K562 (cell line): Measurements from ENCODE around the gene TSPOAP1.

Source experiments
- HDAC1 ChIP-seq, 2 experiments: fragments of 450-650 bp; IDR thresholded peaks; 2 replicates each; pipeline ENCODE4 v1.6.1; 2016 to 2017; ENCODE audit warnings: inconsistent platforms in 1 of 2, mild to moderate bottlenecking in 1 of 2, moderate library complexity in 1 of 2
- POLR2AphosphoS5 ChIP-seq: IDR thresholded peaks from 2 replicates; pipeline ENCODE4 v1.6.1; 2011; ENCODE audit warnings: mild to moderate bottlenecking, low read depth, low read length, moderate library complexity; ENCODE audit not compliant: control insufficient read depth, insufficient read depth
- ZZZ3 ChIP-seq: fragments of 450-650 bp; IDR thresholded peaks from 2 replicates; pipeline ENCODE4 v1.6.1; 2016; ENCODE audit warnings: antibody characterized with exemption, mild to moderate bottlenecking, moderate library complexity
- TF ChIP-seq, protein P1 (sequence below): sonication (generic); formaldehyde crosslinking; IDR thresholded peaks from 2 replicates; pipeline ENCODE4 v1.5.0; 2020; ENCODE audit warnings: missing genetic modification reagents
- TF ChIP-seq, protein P2 (sequence below), 3 experiments: IDR thresholded peaks in 2 of 3; conservative IDR thresholded peaks in 1 of 3; 2 replicates each; pipeline ENCODE4 v1.5.1; 2011 to 2012; ENCODE audit warnings: low read length in 3 of 3, mild to moderate bottlenecking in 3 of 3, control low read depth in 2 of 3, improper control_type of control experiment in 1 of 3, inconsistent platforms in 1 of 3, low read depth in 1 of 3, mixed read lengths in 1 of 3, moderate library complexity in 1 of 3; ENCODE audit not compliant: insufficient read depth in 2 of 3

DNA sequence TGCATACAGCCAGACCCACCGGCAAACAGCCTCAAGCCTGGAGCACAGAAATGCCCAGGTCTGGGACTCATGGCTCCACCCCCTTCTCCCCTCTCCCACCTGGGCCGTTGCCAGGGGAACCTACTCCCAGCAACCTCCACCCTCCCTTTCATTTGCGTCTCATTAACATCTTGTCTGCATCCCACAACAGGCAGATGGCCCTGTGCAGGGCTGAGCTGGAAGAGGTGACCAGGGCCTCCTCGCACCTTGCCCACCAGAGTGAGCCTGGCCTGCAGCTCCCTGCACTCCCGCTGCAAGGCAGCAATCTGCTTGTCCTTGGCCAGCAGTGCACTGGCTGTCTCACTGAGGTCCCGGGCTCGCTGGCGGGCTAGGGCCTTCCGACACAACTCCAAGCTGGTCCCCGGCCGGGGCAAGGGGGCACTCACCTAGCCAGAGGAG lies 3.3 kb downstream of the TSPOAP1 start:
- TF ChIP-seq POLR2AphosphoS5 (no peak), ZZZ3 (no peak), HDAC1 (IDR thresholded peaks at IDR 0.05) (no peak)
- TF ChIP-seq, protein P1, sequence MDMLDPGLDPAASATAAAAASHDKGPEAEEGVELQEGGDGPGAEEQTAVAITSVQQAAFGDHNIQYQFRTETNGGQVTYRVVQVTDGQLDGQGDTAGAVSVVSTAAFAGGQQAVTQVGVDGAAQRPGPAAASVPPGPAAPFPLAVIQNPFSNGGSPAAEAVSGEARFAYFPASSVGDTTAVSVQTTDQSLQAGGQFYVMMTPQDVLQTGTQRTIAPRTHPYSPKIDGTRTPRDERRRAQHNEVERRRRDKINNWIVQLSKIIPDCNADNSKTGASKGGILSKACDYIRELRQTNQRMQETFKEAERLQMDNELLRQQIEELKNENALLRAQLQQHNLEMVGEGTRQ (CRISPR knock-in tag) = no peak
- TF ChIP-seq, protein P2, sequence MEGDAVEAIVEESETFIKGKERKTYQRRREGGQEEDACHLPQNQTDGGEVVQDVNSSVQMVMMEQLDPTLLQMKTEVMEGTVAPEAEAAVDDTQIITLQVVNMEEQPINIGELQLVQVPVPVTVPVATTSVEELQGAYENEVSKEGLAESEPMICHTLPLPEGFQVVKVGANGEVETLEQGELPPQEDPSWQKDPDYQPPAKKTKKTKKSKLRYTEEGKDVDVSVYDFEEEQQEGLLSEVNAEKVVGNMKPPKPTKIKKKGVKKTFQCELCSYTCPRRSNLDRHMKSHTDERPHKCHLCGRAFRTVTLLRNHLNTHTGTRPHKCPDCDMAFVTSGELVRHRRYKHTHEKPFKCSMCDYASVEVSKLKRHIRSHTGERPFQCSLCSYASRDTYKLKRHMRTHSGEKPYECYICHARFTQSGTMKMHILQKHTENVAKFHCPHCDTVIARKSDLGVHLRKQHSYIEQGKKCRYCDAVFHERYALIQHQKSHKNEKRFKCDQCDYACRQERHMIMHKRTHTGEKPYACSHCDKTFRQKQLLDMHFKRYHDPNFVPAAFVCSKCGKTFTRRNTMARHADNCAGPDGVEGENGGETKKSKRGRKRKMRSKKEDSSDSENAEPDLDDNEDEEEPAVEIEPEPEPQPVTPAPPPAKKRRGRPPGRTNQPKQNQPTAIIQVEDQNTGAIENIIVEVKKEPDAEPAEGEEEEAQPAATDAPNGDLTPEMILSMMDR (IDR thresholded peaks at IDR 0.05 in 2 of 3, conservative IDR thresholded peaks at IDR 0.05 in 1 of 3; ENCODE audit: insufficient read depth in 2 of 3, low read depth in 1 of 3, low read length in 3 of 3) = no peak
